ENCODE results near the gene SNX30.

Gene SNX30

GRCh38 chr9:112751056-112751795 lies 666 bp downstream of the SNX30 start (continued):
- TF ChIP-seq ZNF510 (tag by site-specific recombination; IDR thresholded peaks at IDR 0.05; ENCODE audit: insufficient replicate concordance): no peak
- TF ChIP-seq ZNF529 (tag by site-specific recombination; IDR thresholded peaks at IDR 0.05; ENCODE audit: insufficient replicate concordance): no peak
- no peak for TF ChIP-seq ZNF175 (tag by site-specific recombination; IDR thresholded peaks at IDR 0.05)
- no peak for TF ChIP-seq ZNF362 (tag by site-specific recombination; IDR thresholded peaks at IDR 0.05)
- no peak for TF ChIP-seq ZFP37 (tag by site-specific recombination; IDR thresholded peaks at IDR 0.05)
- no peak for TF ChIP-seq ZBTB1 (tag by site-specific recombination; IDR thresholded peaks at IDR 0.05)
- 0 out of 2 replicates have a peak, but pooled peaks have one; percentile 40 for TF ChIP-seq KLF16 (tag by site-specific recombination; IDR thresholded peaks at IDR 0.05)
- TF ChIP-seq PRDM10 (tag by site-specific recombination; IDR thresholded peaks at IDR 0.05): no peak
- no peak for TF ChIP-seq ZSCAN23 (tag by site-specific recombination; IDR thresholded peaks at IDR 0.05)
- no peak for TF ChIP-seq ZNF580 (tag by site-specific recombination; IDR thresholded peaks at IDR 0.05)
- TF ChIP-seq ZNF155 (tag by site-specific recombination; IDR thresholded peaks at IDR 0.05): no peak
- no peak for TF ChIP-seq ZBTB44 (tag by site-specific recombination; IDR thresholded peaks at IDR 0.05)
- TF ChIP-seq ZNF530 (tag by site-specific recombination; IDR thresholded peaks at IDR 0.05; ENCODE audit: low read depth): no peak
- TF ChIP-seq ZSCAN4 (tag by site-specific recombination; IDR thresholded peaks at IDR 0.05): no peak
- TF ChIP-seq ZNF660 (tag by site-specific recombination; IDR thresholded peaks at IDR 0.05): no peak
- peak; percentile 69; the same call in 1 of the 2 replicates for TF ChIP-seq ZBTB20 (tag by site-specific recombination; IDR thresholded peaks at IDR 0.05)
- TF ChIP-seq ZNF302 (tag by site-specific recombination; IDR thresholded peaks at IDR 0.05; ENCODE audit: low read depth): no peak
- TF ChIP-seq ZNF621 (tag by site-specific recombination; IDR thresholded peaks at IDR 0.05): no peak
- no peak for TF ChIP-seq ZNF791 (tag by site-specific recombination; IDR thresholded peaks at IDR 0.05)
- peak; percentile 64; the same call in 1 of the 2 replicates for TF ChIP-seq ZNF449 (tag by site-specific recombination; IDR thresholded peaks at IDR 0.05)
- no peak for TF ChIP-seq ZNF645 (tag by site-specific recombination; IDR thresholded peaks at IDR 0.05)
- no peak for TF ChIP-seq ZNF221 (tag by site-specific recombination; IDR thresholded peaks at IDR 0.05; ENCODE audit: borderline replicate concordance)
- TF ChIP-seq ZNF266 (tag by site-specific recombination; IDR thresholded peaks at IDR 0.05; ENCODE audit: low read depth): no peak
- no peak for TF ChIP-seq ZFP69B (tag by site-specific recombination; IDR thresholded peaks at IDR 0.05)
- TF ChIP-seq RBAK (tag by site-specific recombination; IDR thresholded peaks at IDR 0.05): no peak
- peak; percentile 73 for TF ChIP-seq SCRT2 (tag by site-specific recombination; IDR thresholded peaks at IDR 0.05)
- TF ChIP-seq PBX3 (CRISPR knock-in tag; IDR thresholded peaks at IDR 0.05): no peak
- no peak for TF ChIP-seq ZNF140 (tag by site-specific recombination; IDR thresholded peaks at IDR 0.05)

All from HEK293 (cell line).